WERI-Rb-1 (cell line): Measurements from ENCODE around the gene PRELP.

Experiments
- DNase-seq: peaks from one replicate; pipeline ENCODE4 v3.0.0-alpha.2; 2020
- H3K27ac ChIP-seq: fragments of 250-450 bp; sonication (Bioruptor Pico); 2 replicates; pipeline ENCODE4 v1.5.1; 2020; ENCODE audit warnings: mild to moderate bottlenecking, moderate library complexity
- H3K27me3 ChIP-seq: fragments of 250-450 bp; sonication (Bioruptor Pico); 2 replicates; pipeline ENCODE4 v1.5.1; 2021; ENCODE audit warnings: mild to moderate bottlenecking, low read depth, moderate library complexity; ENCODE audit not compliant: insufficient read depth, severe bottlenecking
- H3K36me3 ChIP-seq: fragments of 250-450 bp; sonication (Bioruptor Pico); 2 replicates; pipeline ENCODE4 v1.5.1; 2020; ENCODE audit warnings: mild to moderate bottlenecking, moderate library complexity
- H3K4me3 ChIP-seq: 2 replicates; pipeline ENCODE4 v1.5.1; 2011; ENCODE audit warnings: low read depth, mild to moderate bottlenecking, control low read depth, low read length
- H3K9me3 ChIP-seq: fragments of 250-450 bp; sonication (Bioruptor Pico); 2 replicates; pipeline ENCODE4 v1.5.1; 2021; ENCODE audit warnings: mild to moderate bottlenecking, moderate library complexity; ENCODE audit not compliant: severe bottlenecking
- TF ChIP-seq, protein P1 (sequence below): IDR thresholded peaks from 2 replicates; pipeline ENCODE4 v1.5.1; 2011; ENCODE audit warnings: low read depth, mild to moderate bottlenecking, control low read depth, inconsistent platforms, low read length

The PRELP gene

DNA sequence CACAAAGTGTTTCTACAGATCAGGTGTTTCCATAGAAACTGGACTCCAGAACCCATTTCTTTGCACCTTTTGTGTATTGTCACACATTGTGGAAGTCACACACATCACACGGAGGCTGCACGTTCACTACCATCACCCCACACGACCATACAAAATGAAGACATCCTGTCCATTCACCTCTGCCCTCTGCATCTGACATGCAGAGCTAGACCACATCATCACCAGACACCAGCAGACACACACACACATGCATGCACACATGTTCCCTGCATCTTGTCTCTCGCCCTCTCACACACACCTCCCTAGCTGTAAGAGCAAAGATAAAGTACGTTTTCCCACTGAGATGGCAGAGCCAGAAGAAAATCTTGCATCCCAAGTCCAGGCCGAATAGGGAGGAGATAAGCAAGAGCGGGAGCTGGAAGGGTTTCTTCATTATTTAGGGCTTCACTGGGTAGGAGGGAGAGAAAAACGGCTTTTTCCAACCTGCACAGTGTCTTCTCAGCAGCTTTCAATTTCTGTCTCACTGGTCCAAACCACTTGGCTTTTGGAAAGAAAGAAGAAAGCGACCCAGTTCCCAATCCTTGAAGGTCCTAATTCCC, 709 bp downstream of the PRELP start:
- H3K4me3 ChIP-seq, result no peak overlapping the region
- no peaks in the 10 kb centered on the region for H3K27me3 ChIP-seq
- no peaks in the 10 kb centered on the region for H3K36me3 ChIP-seq
- DNase-seq, result no peak
- H3K27ac ChIP-seq, result no peak overlapping the region
- no peaks in the 10 kb centered on the region for H3K9me3 ChIP-seq
- TF ChIP-seq, protein P1, sequence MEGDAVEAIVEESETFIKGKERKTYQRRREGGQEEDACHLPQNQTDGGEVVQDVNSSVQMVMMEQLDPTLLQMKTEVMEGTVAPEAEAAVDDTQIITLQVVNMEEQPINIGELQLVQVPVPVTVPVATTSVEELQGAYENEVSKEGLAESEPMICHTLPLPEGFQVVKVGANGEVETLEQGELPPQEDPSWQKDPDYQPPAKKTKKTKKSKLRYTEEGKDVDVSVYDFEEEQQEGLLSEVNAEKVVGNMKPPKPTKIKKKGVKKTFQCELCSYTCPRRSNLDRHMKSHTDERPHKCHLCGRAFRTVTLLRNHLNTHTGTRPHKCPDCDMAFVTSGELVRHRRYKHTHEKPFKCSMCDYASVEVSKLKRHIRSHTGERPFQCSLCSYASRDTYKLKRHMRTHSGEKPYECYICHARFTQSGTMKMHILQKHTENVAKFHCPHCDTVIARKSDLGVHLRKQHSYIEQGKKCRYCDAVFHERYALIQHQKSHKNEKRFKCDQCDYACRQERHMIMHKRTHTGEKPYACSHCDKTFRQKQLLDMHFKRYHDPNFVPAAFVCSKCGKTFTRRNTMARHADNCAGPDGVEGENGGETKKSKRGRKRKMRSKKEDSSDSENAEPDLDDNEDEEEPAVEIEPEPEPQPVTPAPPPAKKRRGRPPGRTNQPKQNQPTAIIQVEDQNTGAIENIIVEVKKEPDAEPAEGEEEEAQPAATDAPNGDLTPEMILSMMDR, result no peak

DNA sequence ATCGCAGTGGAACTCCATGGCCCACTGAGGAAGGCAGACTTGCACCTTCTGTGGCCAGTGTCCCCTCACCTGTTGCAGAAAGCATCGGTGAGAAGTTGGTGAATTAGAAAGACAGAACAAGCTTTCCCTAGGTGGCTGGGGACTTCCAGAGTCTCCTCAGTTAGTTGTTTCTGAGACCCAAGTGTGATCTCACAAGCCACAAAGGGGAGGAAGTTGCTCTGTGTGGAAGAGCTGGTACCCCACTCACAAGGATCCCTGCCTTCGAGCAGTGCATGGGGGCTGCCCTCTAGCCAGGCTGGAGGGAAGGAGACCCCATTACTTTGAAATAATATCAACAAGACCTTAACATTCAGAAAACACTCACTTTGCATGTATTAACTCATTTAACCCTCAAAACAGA, 2.1 kb downstream of the PRELP start:
- H3K27me3 ChIP-seq, result no peaks in the 10 kb centered on the region
- H3K4me3 ChIP-seq, result no peak overlapping the region
- TF ChIP-seq, protein P1, result no peak
- H3K36me3 ChIP-seq, result no peaks in the 10 kb centered on the region
- no peak for DNase-seq
- H3K27ac ChIP-seq, result no peak overlapping the region
- peaks cover under 1% of the 10 kb centered on the region for H3K9me3 ChIP-seq

DNA sequence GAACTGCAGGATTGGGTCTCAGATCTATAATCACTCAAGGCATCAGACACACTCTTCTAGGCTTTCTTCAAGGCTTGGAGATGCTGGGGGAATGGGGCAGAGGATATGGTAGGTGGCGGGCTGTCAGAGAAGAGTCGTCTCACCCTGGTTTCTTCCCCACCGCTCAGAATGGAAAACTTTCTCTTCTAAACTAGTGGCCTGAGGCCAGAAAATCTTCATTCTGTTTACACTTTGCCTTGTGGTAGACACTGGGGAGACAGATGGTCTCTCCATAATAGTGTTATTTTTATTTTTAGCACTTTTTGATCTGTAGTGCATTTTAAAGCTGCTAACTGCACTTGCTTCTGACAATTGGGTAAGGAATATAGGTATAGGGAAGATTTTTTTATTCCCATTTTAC, 2.6 kb downstream of the PRELP start:
- Histone ChIP-seq H3K27me3 (no peaks in the 10 kb centered on the region), H3K27ac (no peak overlapping the region), H3K9me3 (peaks cover 2% of the 10 kb centered on the region), H3K36me3 (no peaks in the 10 kb centered on the region), H3K4me3 (no peak overlapping the region)
- TF ChIP-seq, protein P1, result no peak
- no peak for DNase-seq

DNA sequence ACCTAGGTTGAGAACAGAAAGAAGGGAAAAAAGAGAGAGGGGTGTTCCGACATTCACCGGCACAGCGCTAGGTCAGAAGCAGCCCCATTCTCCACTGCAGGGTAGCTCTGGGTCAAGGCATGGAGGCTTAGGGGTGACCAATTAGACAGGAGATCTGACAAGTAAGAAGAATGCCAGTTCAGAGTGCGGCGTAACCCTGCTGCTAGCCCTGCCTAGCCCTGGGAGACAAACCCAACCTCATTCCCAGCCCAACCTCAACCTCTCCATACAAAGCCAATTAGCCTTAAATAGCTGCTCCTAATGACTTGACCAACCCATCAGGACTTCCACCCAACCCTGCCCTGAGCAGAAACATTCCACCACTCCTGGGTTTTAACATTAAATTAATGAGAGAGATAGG, 3.4 kb downstream of the PRELP start:
- H3K36me3 ChIP-seq, result no peaks in the 10 kb centered on the region
- H3K9me3 ChIP-seq, result peaks cover 2% of the 10 kb centered on the region
- H3K27ac ChIP-seq, result no peak overlapping the region
- DNase-seq, result no peak
- H3K4me3 ChIP-seq, result no peak overlapping the region
- TF ChIP-seq, protein P1, result no peak
- H3K27me3 ChIP-seq, result no peaks in the 10 kb centered on the region

DNA sequence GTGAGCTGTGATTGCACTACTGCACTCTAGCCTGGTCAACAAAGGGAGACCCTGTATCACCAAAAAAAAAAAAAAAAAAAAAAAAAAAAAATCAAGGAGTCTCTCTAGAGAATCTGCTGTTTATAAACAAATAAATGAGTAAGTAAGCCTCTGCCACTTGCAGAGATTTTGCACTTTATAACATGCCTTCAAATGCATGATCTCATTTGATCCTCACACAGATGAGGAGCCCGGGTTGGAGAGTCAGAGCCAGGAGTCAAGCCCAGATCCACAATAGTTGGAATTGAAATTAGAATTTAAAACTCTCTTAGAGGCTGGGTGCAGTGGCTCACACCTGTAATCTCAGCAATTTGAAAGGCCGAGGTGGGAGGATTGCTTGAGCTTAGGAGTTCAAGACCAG, 4.0 kb downstream of the PRELP start:
- H3K27ac ChIP-seq, result no peak overlapping the region
- H3K36me3 ChIP-seq, result no peaks in the 10 kb centered on the region

More for the DNA sequence above, 4.0 kb downstream of the PRELP start:
- peaks cover 2% of the 10 kb centered on the region for H3K9me3 ChIP-seq
- DNase-seq, result no peak
- H3K4me3 ChIP-seq, result no peak overlapping the region
- no peaks in the 10 kb centered on the region for H3K27me3 ChIP-seq
- TF ChIP-seq, protein P1, result no peak
